RPMI8226 (cell line): Measurements from ENCODE around the gene MICAL2.

Experiments used
- DNase-seq: peaks from one replicate; pipeline ENCODE4 v3.0.0-alpha.2; 2015

Gene MICAL2

DNA sequence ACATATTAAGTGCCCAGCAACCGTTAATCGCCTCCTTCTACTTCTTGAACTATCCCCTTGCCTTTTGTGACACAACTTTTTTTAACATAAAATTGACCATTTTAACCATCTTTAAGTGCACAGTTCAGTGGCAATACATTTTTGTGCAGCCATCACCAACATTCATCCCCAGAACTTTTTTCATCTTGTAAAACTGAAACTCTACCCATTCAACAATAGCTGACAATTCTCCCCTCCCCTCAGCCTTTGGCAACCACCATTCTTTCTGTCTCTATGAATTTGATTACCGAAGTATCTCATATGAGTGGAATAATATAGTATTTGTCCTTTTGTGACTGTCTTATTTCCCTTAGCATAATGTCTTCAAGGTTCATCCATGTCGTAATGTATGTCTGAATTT, 66.0 kb downstream of the MICAL2 start:
- DNase-seq = no peak

DNA sequence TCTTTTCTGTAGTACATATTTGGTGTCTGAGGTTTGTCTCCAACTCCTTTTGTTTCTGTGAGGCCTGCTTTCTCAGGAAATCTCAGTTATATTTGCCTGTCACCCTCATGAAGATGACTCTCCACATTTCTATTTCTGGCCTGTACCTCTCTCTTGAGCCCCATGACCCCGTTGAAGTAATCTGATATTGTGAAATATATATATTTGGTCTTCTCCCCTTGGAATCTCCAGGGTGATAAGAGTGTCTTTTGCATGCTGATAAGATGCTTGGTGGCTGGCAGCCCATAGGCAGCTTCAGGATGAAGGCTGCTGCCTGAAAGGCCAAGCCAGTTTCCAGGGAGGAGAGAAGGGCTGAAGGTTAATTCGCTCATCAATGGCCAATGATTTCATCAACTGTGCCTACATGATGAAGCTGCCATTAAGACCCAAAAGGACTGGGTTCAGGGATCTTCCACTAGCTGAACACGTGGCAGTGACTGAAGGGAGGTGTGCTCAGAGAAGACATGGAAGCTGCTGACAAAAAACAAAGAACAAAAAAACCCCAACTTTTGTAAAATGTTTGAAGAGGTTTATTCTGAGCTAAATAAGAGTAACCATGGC, 67.4 kb downstream of the MICAL2 start:
- DNase-seq = no peak

DNA sequence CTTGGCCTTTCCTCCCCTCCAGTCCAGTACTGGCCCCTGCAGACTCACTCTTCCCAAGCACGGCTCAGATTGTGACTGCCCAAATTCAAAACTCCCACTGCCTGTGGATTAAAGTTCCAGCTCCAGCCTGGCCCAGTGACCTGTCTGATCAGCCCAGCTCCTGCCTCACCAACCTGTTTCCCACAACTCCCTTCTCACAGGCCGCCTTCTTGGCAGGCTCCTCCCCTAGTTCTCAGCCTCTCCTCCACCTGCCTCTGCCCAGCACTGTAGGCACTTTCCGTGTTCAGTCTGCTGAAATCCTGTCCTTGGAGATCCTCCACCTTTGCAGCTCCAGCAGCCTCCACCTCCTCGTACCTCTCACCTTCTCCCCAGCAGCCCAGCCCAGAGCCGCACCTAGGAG, 68.6 kb downstream of the MICAL2 start:
- DNase-seq = peak; percentile 83

DNA sequence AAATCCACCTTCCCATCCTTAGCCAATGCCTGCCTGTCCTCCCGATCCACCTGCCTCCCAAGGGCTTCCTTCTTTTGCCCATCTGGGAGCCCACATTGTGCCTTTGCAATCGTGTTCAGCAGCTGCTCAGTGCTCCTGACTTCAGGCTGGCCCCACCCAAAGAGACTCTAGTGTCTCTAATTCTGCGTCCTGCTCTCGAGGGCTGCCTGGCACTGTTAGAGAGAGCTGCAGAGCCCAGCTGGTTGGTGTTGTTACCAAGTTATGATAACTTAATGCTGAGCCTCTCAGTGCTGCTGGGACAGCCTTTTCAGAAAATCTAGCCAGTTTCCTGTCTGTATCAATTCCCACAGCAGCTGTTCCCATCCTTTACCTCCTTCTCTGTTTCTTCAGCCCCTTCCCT, 69.1 kb downstream of the MICAL2 start:
- peak; percentile 69 for DNase-seq

DNA sequence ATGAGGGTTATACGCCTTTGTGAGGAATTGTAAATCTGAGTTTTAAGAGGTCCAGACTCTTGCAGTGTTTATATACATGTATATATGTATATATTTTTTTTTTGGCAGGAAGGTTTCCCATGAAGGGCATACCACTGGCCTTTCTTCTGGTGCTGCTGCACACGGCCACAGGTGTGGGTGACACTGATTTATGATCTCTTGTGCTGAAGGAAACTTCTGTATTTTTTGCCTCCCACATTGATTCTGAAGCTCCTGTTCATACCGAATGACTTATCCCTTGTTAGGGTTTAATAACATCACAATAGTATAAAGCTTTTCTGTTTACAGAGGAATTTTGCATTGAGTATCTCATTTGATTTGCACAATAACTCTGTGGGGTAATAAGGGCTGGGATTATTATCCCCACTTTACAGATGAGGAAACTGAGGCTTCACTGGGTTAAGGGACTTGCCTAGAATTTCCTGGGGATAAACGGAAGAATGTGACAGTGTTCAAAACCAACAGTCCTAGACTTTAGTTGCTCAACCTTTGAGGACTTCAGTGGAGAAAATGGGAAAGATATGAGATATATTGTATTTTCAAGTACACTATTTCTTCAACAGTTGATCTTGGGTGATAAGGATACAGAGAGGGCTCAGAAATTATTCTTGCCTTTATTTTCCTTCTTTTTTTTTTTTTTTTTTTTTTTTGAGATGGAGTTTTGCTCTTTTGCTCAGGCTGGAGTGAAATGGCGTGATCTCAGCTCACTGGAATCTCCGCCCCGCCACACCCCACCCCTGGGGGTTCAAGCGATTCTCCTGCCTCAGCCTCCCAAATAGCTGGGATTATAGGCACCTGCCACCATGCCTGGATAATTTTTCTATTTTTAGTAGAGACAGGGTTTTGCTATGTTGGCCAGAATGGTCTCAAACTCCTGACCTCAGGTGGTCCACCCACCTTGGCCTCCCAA, 70.1 kb downstream of the MICAL2 start:
- DNase-seq = no peak

DNA sequence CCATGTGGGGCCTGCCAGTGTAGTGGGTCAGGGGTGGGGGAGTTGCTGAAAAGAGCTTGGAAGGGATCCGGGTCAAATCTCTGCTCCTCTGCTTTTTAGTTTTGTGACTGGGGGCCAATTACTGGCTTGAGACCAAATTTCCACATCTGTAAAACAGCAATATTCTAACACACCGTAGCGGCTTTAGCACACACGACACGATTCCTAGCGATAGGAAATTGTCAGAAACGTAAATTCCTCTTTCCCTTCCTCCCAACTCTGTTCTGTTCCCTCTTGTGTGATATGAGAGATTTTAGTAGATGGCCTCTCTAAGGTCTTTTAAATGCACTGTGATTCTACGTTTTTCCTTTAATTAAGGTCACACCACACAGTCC, 71.9 kb downstream of the MICAL2 start:
- DNase-seq = no peak

DNA sequence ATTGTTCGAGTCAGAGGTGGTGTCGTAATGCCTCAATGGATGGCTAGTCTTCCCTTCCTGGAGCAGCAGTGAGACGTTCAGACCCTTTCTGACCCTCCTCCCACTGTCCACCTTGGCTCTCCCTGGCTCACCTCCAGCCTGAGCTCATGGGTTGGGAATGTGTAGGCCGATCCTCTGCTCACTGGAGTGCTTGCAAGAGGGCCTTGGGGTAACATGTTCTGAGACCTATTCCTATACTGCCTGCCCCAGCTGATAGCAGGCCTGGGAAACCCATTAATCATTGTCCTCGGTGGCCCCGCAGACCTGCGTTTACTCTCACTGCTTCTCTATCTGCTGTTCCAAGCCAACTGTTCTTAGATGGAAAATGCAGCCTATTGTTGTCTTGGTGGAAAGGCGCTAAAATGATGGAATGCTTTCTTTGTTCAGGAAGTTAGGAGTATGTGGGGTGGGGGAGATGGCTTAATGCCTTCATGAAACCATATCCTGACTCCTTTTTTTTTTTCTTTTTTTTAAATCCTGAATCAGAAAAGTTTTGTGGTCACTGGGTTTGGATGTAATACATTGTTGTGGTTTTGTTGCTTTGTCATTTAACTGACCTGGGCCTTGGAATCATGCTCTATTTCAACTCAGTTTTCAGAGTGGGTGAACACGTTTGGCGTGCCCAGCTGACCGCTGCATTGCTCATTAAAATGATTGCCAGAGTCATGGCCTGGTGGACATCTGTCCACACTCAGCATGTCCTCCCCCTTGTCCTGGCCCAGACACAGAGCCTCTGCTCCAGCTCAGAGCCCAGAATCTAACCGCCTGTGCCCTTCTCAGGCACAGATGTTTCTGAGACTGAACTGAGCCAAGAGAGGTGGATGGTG, 72.5 kb downstream of the MICAL2 start:
- no peak for DNase-seq

DNA sequence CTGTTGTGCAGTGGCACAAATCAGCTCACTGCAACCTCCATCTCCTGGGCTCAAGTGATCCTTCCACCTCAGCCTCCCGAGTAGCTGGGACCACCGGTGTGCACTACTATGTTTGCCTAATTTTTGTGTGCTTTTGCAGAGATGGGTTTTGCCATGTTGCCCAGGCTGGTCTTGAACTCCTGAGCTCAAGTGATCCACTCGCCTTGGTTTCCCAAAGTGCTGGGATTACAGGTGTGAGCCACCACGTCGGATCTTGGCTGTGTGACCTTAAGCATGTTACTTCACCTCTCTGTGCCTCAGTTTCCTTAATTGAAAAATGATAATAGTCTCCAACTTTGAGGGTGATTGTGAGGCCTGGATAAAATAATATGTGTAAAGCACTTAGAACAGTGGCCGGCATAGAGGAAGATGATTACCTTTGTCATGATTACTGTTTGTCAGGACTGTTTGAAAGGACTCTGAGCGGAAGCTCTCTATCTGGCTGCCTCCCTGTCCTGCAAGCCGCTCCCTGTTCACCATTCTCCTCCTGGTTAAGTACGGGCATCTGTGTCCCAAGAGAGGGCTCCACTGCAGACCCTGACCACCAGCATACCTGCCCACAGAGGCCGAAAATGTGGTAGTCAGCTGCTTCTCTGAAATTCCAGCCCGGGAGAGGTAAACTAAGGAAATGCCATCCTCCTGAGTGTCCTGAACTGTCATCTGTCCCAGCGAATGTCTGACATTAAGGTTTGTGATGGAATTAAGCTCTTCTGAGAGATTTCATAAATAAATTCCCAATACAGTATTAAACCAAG, 73.6 kb downstream of the MICAL2 start:
- no peak for DNase-seq

DNA sequence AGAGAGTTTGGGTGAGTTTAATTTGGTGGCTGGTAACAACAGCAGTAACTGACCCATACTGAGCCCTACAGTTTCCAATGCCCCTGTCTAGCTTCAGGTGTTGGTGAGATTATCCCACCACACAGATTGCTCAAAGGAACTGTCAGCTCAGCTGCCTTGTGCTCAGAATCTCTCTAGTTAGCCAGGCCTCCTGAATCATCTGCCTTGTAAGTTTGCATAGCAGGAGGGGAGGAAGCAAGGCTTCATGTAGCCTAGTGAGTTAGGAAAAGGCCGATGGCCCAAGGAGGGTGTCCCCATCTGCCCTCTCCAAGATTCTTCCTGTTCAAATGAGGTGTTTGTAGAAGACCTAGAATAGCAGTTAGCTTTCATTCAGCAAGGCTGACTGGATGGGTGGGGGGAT, 74.3 kb downstream of the MICAL2 start:
- DNase-seq = no peak

DNA sequence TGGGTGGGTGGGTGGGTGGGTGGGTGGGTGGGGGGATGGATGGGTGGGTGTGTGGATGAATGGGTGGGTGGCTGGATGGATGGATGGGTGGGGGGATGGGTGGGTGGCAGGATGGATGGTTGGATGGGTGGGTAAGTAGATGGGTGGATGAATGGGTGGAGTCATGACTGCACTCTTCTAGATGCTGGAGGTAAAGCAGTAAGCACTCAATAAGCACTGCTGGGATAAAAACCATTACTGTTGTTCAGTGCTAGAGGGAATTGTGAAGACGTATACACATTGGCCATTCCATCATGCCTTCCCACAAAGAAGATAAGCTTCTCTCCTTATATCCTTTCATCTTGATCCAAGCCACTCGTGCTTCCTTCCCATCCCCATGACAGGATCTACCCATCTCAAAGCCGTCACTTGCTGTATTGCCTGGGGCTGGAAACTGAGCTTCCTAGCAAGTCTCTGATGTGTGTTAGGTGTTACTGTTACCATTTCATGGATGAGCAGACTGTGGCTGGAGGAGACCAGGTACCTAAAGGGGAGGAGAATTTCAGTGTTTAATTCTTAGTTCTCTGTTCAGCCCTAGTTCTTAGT, 74.8 kb downstream of the MICAL2 start:
- no peak for DNase-seq

DNA sequence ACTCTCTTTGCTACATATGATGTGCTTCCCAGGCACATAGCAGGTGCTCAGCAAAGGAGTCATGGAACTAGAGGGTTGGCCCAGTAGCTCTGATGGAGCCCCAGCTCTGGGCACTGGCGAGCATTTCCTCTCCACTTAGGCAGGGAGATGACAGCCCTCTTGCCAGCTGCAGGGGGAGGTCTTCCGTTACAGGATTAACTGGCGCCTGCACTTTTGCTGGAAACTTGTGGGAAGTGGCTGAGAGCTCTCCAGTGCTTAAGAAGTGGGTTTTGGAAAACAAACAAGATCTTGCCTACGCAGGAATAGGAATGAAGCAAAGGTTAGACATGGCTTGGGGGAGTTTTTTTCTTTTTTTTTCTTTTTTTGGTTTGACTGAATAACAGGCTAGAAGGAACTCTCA, 75.5 kb downstream of the MICAL2 start:
- DNase-seq = no peak

DNA sequence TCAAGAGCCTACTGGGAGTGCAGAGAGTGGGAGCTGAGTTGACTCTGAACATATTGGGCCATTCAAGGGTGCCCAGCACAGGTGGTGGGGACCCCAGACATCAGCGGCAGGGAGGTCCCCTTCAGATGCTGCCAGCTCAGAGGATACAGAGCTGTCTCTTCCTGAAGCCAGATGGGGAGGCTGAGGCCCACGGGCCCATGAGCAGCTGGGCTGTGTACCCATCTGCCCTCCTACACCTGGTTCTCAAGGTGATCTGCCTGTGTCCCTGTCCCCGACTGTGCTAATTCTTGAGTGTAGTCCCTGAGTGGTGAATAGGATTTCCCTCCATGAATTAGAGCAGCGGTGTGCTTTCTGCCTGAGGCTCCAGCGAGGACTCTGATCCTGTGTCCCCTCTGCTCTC, 76.3 kb downstream of the MICAL2 start:
- no peak for DNase-seq

DNA sequence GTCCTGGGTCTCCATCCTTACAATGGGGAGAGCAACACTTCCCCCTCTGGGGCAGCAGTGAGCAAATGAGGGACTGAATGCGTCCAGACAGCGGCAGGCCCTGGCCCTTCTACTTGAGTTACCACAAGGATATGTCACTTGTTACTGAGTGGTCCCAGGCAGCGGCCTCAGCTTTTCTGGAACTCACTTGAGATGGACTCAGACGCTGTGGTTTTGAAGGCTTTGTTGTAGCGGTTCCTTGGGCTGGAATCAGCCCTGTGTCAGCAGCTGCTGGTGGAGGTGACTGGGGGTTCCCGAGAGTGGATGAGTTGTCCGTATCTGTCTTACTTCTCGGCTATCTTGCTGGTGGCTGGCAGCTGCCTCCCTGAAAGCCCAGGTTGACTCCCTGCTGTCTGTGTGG, 77.0 kb downstream of the MICAL2 start:
- no peak for DNase-seq

DNA sequence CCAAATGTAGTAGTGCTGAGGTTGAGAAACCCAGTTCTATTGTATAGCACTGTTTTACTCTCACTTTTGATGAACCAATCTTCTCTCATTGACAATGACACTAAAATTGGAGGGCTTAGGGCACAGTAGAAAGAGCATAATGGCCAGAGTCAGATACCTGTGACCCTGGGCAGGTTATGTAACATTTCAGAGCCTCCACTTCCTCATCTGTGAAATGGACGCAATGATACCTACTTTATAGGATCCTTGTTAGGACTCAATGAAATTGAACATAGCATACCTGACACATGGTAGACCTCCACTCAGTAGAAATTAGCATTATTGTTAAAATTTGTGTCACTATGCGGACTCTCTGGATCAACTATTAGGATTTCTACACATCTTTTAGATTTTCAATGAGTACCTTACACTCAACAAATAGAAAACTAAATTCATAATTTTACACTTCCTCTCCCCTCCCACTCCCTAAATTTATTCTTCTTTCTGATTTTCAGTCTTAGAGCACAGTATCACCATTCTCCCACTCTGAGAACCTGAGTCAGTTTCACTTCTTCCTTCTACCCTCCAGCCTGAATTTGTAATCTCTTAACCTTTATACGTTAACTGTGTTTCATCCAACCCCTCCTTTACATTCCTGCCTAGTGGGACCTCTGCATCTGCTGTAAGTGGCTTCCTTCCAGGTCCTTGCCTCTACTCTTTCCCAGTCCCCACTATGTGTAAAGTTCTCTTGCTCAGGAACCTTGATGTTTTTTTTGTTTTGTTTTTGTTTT, 78.3 kb downstream of the MICAL2 start:
- peak; percentile 41 for DNase-seq

DNA sequence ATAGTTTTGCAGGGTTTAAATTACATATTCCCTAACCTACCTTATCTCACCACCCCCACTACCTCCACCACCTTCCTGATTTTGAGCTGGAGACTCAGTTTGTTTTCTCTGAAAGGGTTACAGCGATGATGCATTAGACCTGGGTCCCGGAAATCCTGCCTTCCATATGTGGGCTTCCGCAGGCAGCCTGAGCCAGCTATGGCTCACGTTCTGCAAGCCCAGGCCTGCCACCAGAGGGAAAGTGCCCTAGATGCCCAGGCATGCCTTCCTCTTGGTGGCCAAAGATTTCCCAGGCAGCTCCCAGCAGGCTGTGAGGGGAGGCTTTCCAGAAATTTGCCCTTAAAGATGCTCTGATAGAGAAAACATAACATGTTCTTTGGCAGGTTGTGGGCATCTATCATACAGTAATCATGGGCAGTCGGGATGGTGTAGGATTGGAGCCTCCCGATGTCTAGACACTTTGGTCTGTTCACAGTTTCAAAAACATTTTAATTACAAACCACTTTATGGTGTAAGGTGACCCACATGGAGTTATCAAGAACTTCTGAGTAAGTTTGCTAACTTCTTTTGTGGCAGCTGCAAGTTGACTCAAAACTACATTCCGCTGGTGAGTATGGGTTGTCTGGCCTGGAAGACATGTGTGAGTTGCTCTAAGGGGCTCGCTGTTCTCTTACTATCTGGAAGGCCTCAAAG, 79.3 kb downstream of the MICAL2 start:
- no peak for DNase-seq

DNA sequence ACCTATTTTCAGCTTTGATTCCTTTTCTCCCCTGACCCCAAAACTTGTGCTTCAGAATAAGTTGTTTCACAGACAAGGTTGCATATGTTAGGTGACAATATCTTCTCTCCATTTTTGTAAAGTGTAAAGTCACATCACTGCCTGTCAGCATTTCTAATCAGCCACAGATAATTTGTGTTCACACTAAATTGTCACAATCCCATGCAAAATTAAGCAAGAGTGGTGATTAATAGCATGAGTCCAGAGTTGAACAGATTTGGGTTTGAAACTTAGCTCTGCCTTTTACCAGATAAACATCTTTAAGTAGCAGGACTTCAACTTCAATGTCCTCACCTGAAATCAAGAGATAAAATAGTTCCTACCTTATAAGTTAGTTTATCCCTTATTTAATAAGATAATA, 80.1 kb downstream of the MICAL2 start:
- DNase-seq = no peak

DNA sequence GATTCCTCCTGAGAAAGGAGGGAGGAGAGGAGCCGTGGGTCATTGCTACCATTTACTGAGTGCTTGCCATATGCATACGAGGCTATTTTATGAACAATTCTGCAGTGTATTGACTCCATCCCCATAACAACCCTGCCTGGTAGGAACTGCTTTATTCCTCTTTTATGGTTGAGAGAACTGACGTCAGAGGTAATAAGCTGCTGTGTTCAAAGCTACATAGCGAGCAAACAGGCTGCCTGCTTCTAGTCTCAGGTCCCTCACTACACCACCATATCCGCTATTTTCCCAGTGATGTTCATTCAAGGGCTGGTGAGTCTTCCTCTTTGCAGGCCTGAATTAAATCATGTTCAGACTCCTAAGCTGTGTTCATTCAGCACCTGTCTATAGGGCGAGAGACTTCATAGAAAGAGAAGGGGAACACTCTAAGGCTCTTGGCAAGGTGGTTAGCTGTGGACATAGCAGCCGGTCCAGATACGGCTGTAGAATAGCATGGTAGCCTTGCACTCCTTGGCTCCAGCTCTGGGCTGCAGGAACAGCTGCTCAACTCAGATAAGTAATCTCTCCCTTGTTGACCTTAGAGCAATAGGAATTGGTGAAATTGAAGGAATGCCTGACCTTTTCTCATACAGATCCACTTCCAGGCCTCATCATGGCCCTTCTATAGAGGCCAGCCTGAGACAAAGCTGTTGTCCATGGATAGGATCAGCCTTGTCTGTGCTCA, 82.6 kb downstream of the MICAL2 start:
- DNase-seq = no peak

DNA sequence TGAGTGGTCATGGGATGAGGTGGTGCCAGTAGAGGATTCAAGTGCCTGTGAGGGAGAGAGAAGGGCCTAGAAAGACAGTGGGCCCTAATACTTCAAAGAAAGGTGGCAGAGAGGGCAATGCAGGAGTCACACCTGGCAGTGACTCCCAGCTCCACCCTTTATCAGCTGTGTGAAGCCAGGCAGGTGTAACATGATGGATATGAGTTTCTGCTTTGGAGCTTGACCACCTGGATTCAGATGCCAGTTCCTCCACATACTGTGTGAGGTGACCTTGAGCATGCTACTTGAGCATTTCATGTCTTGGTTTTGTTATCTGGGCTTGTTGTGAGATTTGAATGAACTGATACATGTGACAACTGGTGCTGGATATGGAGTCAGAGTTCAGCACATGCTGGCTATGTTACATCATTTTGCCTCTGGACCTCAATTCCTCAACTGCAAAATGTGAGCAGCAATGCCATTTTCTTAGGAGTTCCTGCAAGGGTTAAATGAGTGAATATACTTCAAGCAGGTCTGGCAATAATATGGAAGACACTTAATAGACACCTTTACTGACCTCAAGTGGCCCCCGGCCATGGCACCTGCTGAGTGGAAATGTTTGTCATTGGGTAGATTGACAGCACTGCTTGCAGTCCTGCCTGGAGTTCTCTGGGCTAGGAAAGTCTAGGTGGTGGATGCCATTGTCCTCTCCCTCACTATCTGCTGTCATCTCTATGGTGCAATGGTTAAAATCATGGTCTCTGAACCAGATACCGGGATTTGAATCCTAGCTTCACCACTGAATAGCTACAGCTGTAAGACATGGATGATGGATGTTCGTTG, 83.3 kb downstream of the MICAL2 start:
- DNase-seq = peak; percentile 35

DNA sequence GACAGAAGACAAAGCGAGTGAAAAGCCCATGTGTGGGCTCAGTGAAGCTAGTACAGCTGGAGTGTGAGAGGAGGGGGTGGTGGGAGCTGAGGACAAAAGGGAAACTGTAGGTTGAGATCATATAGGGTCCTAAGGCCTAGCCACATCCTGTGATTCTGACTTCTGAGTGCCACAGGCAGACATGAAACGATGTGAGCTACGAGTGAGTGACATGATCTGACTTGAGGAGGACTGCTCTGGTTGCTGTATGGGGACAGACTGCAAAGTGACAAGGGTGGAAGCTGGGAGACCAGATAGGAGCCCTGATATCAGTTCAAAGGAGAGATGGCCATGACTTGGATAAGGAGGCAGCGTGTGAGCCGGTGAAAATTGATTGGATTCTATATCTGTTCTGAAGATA, 85.4 kb downstream of the MICAL2 start:
- DNase-seq = no peak
